GM12874 (cell line): Measurements from ENCODE around the gene ADGRD1.

Experiments used
- CTCF ChIP-seq: IDR thresholded peaks from 2 replicates; pipeline ENCODE4 v1.5.1; 2011; ENCODE audit warnings: low read depth, mild to moderate bottlenecking, control low read depth, low read length, moderate library complexity; ENCODE audit not compliant: insufficient read depth

The ADGRD1 gene

GRCh38 chr12:131030472-131031328 lies 77.0 kb downstream of the ADGRD1 start:
- no peak for TF ChIP-seq CTCF

- TF ChIP-seq CTCF: no peak
Observed at GRCh38 chr12:131032082-131032750, 78.5 kb downstream of the ADGRD1 start.

- no peak for TF ChIP-seq CTCF
Observed at GRCh38 chr12:131033486-131033885, 79.8 kb downstream of the ADGRD1 start.

GRCh38 chr12:131033886-131034482 lies 80.3 kb downstream of the ADGRD1 start:
- TF ChIP-seq CTCF: no peak

- TF ChIP-seq CTCF: no peak
Observed at GRCh38 chr12:131034631-131035244, 81.0 kb downstream of the ADGRD1 start.

GRCh38 chr12:131035245-131035681 lies 81.6 kb downstream of the ADGRD1 start:
- no peak for TF ChIP-seq CTCF

GRCh38 chr12:131038159-131038558 lies 84.5 kb downstream of the ADGRD1 start:
- no peak for TF ChIP-seq CTCF
